Measurements from ENCODE around the gene ANO10.

ANO10 gene

GRCh38 chr3:43478118-43478785 lies 143.6 kb downstream of the ANO10 start:
- Histone ChIP-seq H3K27ac (ENCODE audit: extremely low read depth, low read depth, low read length) (no peak overlapping the region), H3K4me3 (ENCODE audit: low read depth, low read length) (no peak overlapping the region), H3K9me3 (ENCODE audit: control insufficient read depth, insufficient read depth, low read depth, low read length) (no peaks in the 10 kb centered on the region), H3K4me1 (ENCODE audit: control insufficient read depth, insufficient read depth, low read length) (no peaks in the 10 kb centered on the region), H3K36me3 (ENCODE audit: control insufficient read depth in 2 of 2, insufficient read depth in 1 of 2, low read length in 2 of 2) (no peaks in the 10 kb centered on the region)
- CTCF ChIA-PET, result interaction anchor here (0.6 to 0.7 kb wide), 2 partner anchors 885 to 1008 kb away, joined by 4 read pairs; no protein-coding TSS in a partner anchor
- POLR2A ChIA-PET, result no interaction called here
- TF ChIP-seq ZNF664 (tag by site-specific recombination; IDR thresholded peaks at IDR 0.05), result no peak
- no peak for TF ChIP-seq GFI1B (tag by site-specific recombination; IDR thresholded peaks at IDR 0.05)
- TF ChIP-seq ZNF747 (tag by site-specific recombination; IDR thresholded peaks at IDR 0.05), result no peak
- no peak for TF ChIP-seq HOXC10 (CRISPR knock-in tag; IDR thresholded peaks at IDR 0.05)
- TF ChIP-seq PATZ1 (tag by site-specific recombination; IDR thresholded peaks at IDR 0.05), result no peak
- no peak for TF ChIP-seq ZNF37A (tag by site-specific recombination; IDR thresholded peaks at IDR 0.05)
- TF ChIP-seq ZBTB10 (tag by site-specific recombination; IDR thresholded peaks at IDR 0.05), result no peak
- no peak for TF ChIP-seq ZNF146 (tag by site-specific recombination; IDR thresholded peaks at IDR 0.05)
- TF ChIP-seq ZNF701 (tag by site-specific recombination; IDR thresholded peaks at IDR 0.05), result no peak
- TF ChIP-seq ZBTB20 (tag by site-specific recombination; IDR thresholded peaks at IDR 0.05), result no peak
- TF ChIP-seq HIC1 (tag by site-specific recombination; IDR thresholded peaks at IDR 0.05), result no peak
- no peak for TF ChIP-seq ZNF660 (tag by site-specific recombination; IDR thresholded peaks at IDR 0.05)
- no peak for TF ChIP-seq PRDM10 (tag by site-specific recombination; IDR thresholded peaks at IDR 0.05)
- TF ChIP-seq ZNF266 (tag by site-specific recombination; IDR thresholded peaks at IDR 0.05; ENCODE audit: low read depth), result no peak
- TF ChIP-seq ZNF280C (tag by site-specific recombination; IDR thresholded peaks at IDR 0.05), result no peak
- no peak for TF ChIP-seq MEIS1 (CRISPR knock-in tag; IDR thresholded peaks at IDR 0.05; ENCODE audit: borderline replicate concordance)
- no peak for TF ChIP-seq ZBTB17 (tag by site-specific recombination; IDR thresholded peaks at IDR 0.05)
- TF ChIP-seq FEZF1 (tag by site-specific recombination; IDR thresholded peaks at IDR 0.05), result no peak
